Hepatocyte (in vitro differentiated cells): Measurements from ENCODE around the gene APBB2. TPM values are rescaled to one million over a fixed set of nuclear protein-coding genes. Genes with fewer than 3 reads are reported as not detected.

ENCODE experiments used
- DNase-seq: peaks from one replicate; pipeline ENCODE4 v3.0.0-alpha.2; 2016; ENCODE audit warnings: low spot score
- H2AFZ ChIP-seq: fragments of 200-600 bp; sonication (generic); 2 replicates; pipeline ENCODE4 v1.6.0; 2016; ENCODE audit warnings: antibody characterized with exemption, mild to moderate bottlenecking
- H3K27ac ChIP-seq: fragments of 200-600 bp; sonication (generic); 2 replicates; pipeline ENCODE4 v1.5.1; 2016; ENCODE audit warnings: mild to moderate bottlenecking
- H3K27me3 ChIP-seq: fragments of 200-600 bp; sonication (generic); 2 replicates; pipeline ENCODE4 v1.6.1; 2016
- H3K36me3 ChIP-seq: fragments of 200-600 bp; sonication (generic); replicated peaks from 2 replicates; pipeline ENCODE4 v1.5.1; 2016; ENCODE audit warnings: low read depth; ENCODE audit not compliant: insufficient read depth
- H3K4me1 ChIP-seq: fragments of 200-600 bp; sonication (generic); 2 replicates; pipeline ENCODE4 v1.5.1; 2016; ENCODE audit warnings: mild to moderate bottlenecking, moderate library complexity; ENCODE audit not compliant: insufficient read depth
- H3K4me2 ChIP-seq: fragments of 200-600 bp; sonication (generic); 2 replicates; pipeline ENCODE4 v1.6.0; 2016
- H3K4me3 ChIP-seq: fragments of 200-600 bp; sonication (generic); 2 replicates; pipeline ENCODE4 v1.5.1; 2016; ENCODE audit warnings: mild to moderate bottlenecking
- H3K79me2 ChIP-seq: fragments of 200-600 bp; sonication (generic); 2 replicates; pipeline ENCODE4 v1.6.0; 2017; ENCODE audit warnings: mild to moderate bottlenecking
- H3K9me2 ChIP-seq: fragments of 200-600 bp; sonication (generic); replicated peaks from 2 replicates; pipeline ENCODE4 v1.6.0; 2017; ENCODE audit warnings: mild to moderate bottlenecking; ENCODE audit not compliant: insufficient read depth
- H3K9me3 ChIP-seq: fragments of 200-600 bp; sonication (generic); 2 replicates; pipeline ENCODE4 v1.5.1; 2016; ENCODE audit warnings: low read depth, mild to moderate bottlenecking
- H4K20me1 ChIP-seq: fragments of 200-600 bp; sonication (generic); 2 replicates; pipeline ENCODE4 v1.6.0; 2016; ENCODE audit warnings: mild to moderate bottlenecking; ENCODE audit not compliant: insufficient read depth, poor library complexity, severe bottlenecking
- EZH2 ChIP-seq: fragments of 200-600 bp; sonication (generic); IDR thresholded peaks from 2 replicates; pipeline ENCODE4 v1.6.1; 2016; ENCODE audit warnings: antibody characterized with exemption, mild to moderate bottlenecking, borderline replicate concordance
- EZH2phosphoT487 ChIP-seq: fragments of 200-600 bp; sonication (generic); IDR thresholded peaks from one replicate; pipeline ENCODE4 v1.6.1; 2018; ENCODE audit warnings: antibody characterized with exemption, mild to moderate bottlenecking, low read depth, moderate library complexity; ENCODE audit not compliant: unreplicated experiment, severe bottlenecking
- WGBS: methylation state at CpG from one replicate; pipeline ENCODE4 v1.1.6; 2016; ENCODE audit warnings: low lambda C conversion rate; ENCODE audit errors: missing lambda C conversion rate; 5-methylcytosine and 5-hydroxymethylcytosine counted together
- polyA plus RNA-seq: library from polyadenylated mRNA; unstranded; fragments of >200 nt; fragmentation: Nextera tagmentation; extraction: Ambion mirVana; gene quantifications from 2 replicates; pipeline ENCODE4 v1.2.1, GENCODE V29; 2016
- total RNA-seq: library from RNA; depleted of rRNA; stranded (reverse); fragments of >200 nt; gene quantifications from 2 replicates; pipeline ENCODE4 v1.2.3, GENCODE V29; 2014
- TF ChIP-seq, protein P1 (sequence below): fragments of 200-600 bp; sonication (generic); IDR thresholded peaks from 2 replicates; pipeline ENCODE4 v1.5.1; 2016; ENCODE audit warnings: antibody characterized with exemption, mild to moderate bottlenecking; ENCODE audit not compliant: poor library complexity

Gene APBB2
- total and polyA plus RNA-seq, 2 experiments from 2014 or later = 23.4 to 47.5 TPM

DNA sequence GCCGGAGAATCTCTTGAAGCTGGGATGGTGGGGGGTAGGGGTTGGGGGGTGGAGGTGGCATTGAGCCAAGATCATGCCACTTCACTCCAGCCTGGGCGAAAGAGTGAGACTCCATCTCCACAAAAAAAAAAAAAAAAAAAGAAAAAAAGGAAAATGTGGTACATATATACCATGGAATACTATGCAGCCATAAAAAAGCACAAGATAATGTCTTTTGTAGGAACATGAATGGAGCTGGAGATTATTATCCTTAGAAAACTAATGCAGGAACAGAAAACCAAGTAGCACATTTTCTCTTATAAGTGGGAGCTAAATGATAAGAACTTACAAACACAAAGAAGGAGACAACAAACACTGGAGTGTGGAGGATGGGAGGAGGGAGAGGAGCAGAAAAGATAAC lies 188.5 kb downstream of the APBB2 start:
- no peak overlapping the region for H2AFZ ChIP-seq
- no peak overlapping the region for H3K4me2 ChIP-seq
- H3K27ac ChIP-seq = no peak overlapping the region
- H3K4me1 ChIP-seq = no peaks in the 10 kb centered on the region
- H3K27me3 ChIP-seq = no peaks in the 10 kb centered on the region
- H3K36me3 ChIP-seq = no peaks in the 10 kb centered on the region
- H3K79me2 ChIP-seq = peaks cover 12% of the 10 kb centered on the region
- WGBS = 100% methylated on average over 1 of the region's 2 CpGs
- no peaks in the 10 kb centered on the region for H3K9me2 ChIP-seq
- TF ChIP-seq EZH2 (no peak), EZH2phosphoT487 (no peak)
- TF ChIP-seq, protein P1, sequence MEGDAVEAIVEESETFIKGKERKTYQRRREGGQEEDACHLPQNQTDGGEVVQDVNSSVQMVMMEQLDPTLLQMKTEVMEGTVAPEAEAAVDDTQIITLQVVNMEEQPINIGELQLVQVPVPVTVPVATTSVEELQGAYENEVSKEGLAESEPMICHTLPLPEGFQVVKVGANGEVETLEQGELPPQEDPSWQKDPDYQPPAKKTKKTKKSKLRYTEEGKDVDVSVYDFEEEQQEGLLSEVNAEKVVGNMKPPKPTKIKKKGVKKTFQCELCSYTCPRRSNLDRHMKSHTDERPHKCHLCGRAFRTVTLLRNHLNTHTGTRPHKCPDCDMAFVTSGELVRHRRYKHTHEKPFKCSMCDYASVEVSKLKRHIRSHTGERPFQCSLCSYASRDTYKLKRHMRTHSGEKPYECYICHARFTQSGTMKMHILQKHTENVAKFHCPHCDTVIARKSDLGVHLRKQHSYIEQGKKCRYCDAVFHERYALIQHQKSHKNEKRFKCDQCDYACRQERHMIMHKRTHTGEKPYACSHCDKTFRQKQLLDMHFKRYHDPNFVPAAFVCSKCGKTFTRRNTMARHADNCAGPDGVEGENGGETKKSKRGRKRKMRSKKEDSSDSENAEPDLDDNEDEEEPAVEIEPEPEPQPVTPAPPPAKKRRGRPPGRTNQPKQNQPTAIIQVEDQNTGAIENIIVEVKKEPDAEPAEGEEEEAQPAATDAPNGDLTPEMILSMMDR = no peak
- no peaks in the 10 kb centered on the region for H4K20me1 ChIP-seq
- H3K9me3 ChIP-seq = peaks cover 16% of the 10 kb centered on the region
- H3K4me3 ChIP-seq = no peak overlapping the region
- no peak for DNase-seq

- peaks cover 12% of the 10 kb centered on the region for H3K79me2 ChIP-seq
- DNase-seq = no peak
- H3K36me3 ChIP-seq = no peaks in the 10 kb centered on the region
- H3K9me3 ChIP-seq = peaks cover 16% of the 10 kb centered on the region
- no peaks in the 10 kb centered on the region for H4K20me1 ChIP-seq
- no peak for TF ChIP-seq EZH2
- TF ChIP-seq, protein P1 = no peak
- TF ChIP-seq EZH2phosphoT487 = no peak
- no peak overlapping the region for H3K4me2 ChIP-seq
- H3K27ac ChIP-seq = no peak overlapping the region
- no peak overlapping the region for H2AFZ ChIP-seq
- H3K9me2 ChIP-seq = no peaks in the 10 kb centered on the region
- H3K27me3 ChIP-seq = no peaks in the 10 kb centered on the region
- no peak overlapping the region for H3K4me3 ChIP-seq
- whole genome bisulfite sequencing = 96% methylated on average over 13 of the region's 13 CpGs
- no peaks in the 10 kb centered on the region for H3K4me1 ChIP-seq
Measured at GRCh38 chr4:41024556-41025491, 189.5 kb downstream of the APBB2 start.

DNA sequence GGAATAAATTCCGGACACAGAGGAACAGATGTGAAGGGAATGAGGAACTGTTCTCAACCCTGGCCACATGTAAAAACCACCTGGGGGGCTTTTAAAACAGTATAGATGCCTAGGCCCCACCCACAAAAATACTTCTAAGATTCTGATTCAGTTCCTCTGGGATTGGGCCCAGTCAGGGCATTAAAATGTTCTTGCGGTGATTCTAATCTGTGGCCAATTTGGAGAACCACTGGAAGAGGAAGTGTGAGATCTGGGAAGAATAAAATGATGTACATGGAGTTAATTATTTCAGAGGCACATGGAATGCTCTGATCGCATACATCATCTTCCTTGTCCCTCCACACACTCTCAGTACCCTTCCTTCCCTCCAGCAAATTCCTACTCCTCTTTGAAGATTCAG lies 192.2 kb downstream of the APBB2 start:
- 98% methylated on average over 3 of the region's 3 CpGs for WGBS
- Histone ChIP-seq H3K27ac (no peak overlapping the region), H2AFZ (no peak overlapping the region), H4K20me1 (no peaks in the 10 kb centered on the region), H3K9me2 (no peaks in the 10 kb centered on the region), H3K4me1 (no peaks in the 10 kb centered on the region), H3K36me3 (no peaks in the 10 kb centered on the region), H3K4me3 (no peak overlapping the region), H3K4me2 (no peak overlapping the region), H3K9me3 (peaks cover 16% of the 10 kb centered on the region), H3K27me3 (no peaks in the 10 kb centered on the region), H3K79me2 (peaks cover 12% of the 10 kb centered on the region)
- DNase-seq = no peak
- TF ChIP-seq, protein P1 = no peak
- TF ChIP-seq EZH2phosphoT487 (no peak), EZH2 (no peak)
